Measurements from ENCODE around the gene KCNQ2. TPM values are rescaled to one million over a fixed set of nuclear protein-coding genes. Genes with fewer than 3 reads are reported as not detected.

The KCNQ2 gene
- total RNA-seq, 2 donors from 2014 or later, result 0.46 to 35.6 TPM

DNA sequence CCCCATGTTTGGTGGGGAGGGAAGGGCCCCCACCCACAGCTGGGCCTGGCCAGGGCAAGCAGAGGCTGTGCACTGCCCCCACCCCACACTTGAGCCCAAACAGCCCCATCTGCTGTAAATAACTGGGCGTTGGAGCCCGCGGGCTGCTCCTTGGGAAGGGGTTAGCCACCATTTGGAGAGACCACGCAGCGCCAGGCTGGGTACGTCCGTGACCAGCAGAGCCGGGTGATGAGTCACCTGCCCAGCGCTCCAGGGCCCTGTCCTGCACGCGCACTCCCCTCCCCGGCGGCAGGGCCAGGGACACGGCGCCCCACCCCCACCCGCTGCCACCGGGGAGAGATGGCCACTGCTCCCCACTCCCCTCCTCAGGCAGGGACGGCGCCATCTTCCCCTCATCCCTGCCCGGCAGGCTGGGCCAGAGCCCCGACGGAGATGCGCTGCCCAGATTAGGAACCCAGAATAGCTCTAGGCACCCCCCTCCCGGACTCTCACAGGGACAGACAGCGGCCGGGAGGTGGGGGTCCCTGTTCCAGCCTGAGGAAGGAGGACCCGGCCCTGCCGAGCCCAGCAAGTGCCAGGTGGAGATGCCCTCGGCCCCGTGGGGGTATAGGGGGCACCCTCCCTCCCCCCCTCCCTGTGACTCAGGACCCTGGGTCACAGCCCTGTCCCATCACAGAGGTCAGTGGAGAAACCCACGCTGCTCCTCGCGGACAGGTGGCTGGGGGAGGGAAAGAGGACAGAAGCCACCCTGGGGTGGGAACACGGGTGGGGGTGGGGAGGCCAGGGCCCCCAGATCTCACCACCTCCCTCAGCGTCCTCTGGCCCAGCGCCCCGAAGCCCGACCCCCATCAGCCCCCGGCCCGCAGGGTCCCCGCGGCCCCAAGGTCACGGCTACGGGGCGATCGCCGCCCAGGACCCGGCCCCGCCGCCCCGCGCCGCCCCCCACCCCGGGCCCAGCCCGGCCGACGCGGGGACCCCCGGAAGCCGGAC is 25.8 kb upstream of the KCNQ2 start:
- H3K27me3 ChIP-seq (replicated peaks; ENCODE audit: insufficient read depth), result no peaks in the 10 kb centered on the region
- no peaks in the 10 kb centered on the region for H3K9me3 ChIP-seq
- no peaks in the 10 kb centered on the region for H3K4me1 ChIP-seq (replicated peaks)
- no peak overlapping the region for H3K27ac ChIP-seq
- TF ChIP-seq POLR2A (IDR thresholded peaks at IDR 0.05), result no peak
- no peak for TF ChIP-seq POLR2AphosphoS5 (IDR thresholded peaks at IDR 0.05)
- TF ChIP-seq, protein P1, sequence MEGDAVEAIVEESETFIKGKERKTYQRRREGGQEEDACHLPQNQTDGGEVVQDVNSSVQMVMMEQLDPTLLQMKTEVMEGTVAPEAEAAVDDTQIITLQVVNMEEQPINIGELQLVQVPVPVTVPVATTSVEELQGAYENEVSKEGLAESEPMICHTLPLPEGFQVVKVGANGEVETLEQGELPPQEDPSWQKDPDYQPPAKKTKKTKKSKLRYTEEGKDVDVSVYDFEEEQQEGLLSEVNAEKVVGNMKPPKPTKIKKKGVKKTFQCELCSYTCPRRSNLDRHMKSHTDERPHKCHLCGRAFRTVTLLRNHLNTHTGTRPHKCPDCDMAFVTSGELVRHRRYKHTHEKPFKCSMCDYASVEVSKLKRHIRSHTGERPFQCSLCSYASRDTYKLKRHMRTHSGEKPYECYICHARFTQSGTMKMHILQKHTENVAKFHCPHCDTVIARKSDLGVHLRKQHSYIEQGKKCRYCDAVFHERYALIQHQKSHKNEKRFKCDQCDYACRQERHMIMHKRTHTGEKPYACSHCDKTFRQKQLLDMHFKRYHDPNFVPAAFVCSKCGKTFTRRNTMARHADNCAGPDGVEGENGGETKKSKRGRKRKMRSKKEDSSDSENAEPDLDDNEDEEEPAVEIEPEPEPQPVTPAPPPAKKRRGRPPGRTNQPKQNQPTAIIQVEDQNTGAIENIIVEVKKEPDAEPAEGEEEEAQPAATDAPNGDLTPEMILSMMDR (IDR thresholded peaks at IDR 0.05), result no peak
- WGBS, result 8% methylated on average over 13 of the region's 60 CpGs
- intact Hi-C loops (cut with DNase I), result no loop called here
- H3K36me3 ChIP-seq, result no peaks in the 10 kb centered on the region
- peak overlapping the region; percentile 26 to 40 for H3K4me3 ChIP-seq
- no peak for DNase-seq (ENCODE audit: low spot score)

DNA sequence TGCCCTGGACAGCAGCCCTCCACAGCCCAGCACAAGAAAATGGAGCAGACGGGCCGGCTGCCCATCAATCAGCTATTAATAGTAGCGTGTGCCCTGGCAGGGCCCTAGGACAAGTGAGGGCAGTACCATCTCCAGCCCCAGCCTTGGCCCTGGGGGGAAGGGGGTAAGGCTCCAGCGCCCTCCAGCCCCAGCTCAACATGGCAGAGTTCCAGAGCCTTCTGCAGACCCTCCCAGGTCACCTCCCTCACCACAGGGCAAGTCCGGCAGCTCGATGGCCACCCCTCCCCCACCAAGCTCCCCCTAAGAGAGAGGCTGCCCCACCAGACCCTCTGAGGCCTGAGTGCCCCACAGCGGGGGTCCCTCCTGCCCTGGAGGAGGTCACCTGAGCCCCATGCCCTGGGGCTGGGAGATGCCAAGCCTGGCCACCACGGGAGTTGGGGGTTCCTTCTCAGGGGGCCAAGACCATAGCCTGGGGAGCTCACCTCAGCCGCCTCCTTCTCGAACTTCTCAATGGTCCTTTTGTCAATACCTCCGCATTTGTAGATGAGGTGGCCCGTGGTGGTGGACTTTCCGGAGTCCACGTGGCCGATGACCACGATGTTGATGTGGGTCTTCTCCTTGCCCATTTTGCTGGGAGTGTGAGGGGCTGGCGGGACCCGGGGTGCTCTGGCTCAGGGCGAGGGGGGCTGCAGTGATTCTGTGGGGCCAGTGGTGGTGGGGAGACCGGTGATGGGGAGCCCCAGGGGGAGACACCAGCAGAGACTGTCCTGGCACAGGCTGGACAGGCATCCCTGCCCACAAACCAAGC is 24.9 kb upstream of the KCNQ2 start:
- WGBS, result 78% methylated on average over 20 of the region's 20 CpGs
- no peaks in the 10 kb centered on the region for H3K36me3 ChIP-seq
- DNase-seq (ENCODE audit: low spot score), result no peak
- no peaks in the 10 kb centered on the region for H3K9me3 ChIP-seq
- TF ChIP-seq, protein P1 (IDR thresholded peaks at IDR 0.05), result no peak
- TF ChIP-seq POLR2A (IDR thresholded peaks at IDR 0.05) (no peak), POLR2AphosphoS5 (IDR thresholded peaks at IDR 0.05) (no peak)
- no peak overlapping the region for H3K4me3 ChIP-seq
- no peaks in the 10 kb centered on the region for H3K4me1 ChIP-seq (replicated peaks)
- intact Hi-C loops (cut with DNase I), result no loop called here
- no peaks in the 10 kb centered on the region for H3K27me3 ChIP-seq (replicated peaks; ENCODE audit: insufficient read depth)
- no peak overlapping the region for H3K27ac ChIP-seq

- no peak for DNase-seq (ENCODE audit: low spot score)
- no peaks in the 10 kb centered on the region for H3K27me3 ChIP-seq (replicated peaks; ENCODE audit: insufficient read depth)
- H3K4me1 ChIP-seq (replicated peaks), result no peaks in the 10 kb centered on the region
- H3K27ac ChIP-seq, result no peak overlapping the region
- TF ChIP-seq POLR2A (IDR thresholded peaks at IDR 0.05) (no peak), POLR2AphosphoS5 (IDR thresholded peaks at IDR 0.05) (no peak)
- TF ChIP-seq, protein P1 (IDR thresholded peaks at IDR 0.05), result no peak
- H3K36me3 ChIP-seq, result no peaks in the 10 kb centered on the region
- H3K9me3 ChIP-seq, result no peaks in the 10 kb centered on the region
- H3K4me3 ChIP-seq, result no peak overlapping the region
- intact Hi-C loops (cut with DNase I), result no loop called here
- 70% methylated on average over 10 of the region's 16 CpGs for WGBS
Observed at GRCh38 chr20:63496596-63497120, 24.2 kb upstream of the KCNQ2 start.

- peak; percentile 31 for TF ChIP-seq POLR2AphosphoS5 (IDR thresholded peaks at IDR 0.05)
- TF ChIP-seq, protein P1 (IDR thresholded peaks at IDR 0.05), result peak; percentile 77 to 88 (median 82)
- TF ChIP-seq POLR2A (IDR thresholded peaks at IDR 0.05), result no peak
- 26% methylated on average over 47 of the region's 48 CpGs for WGBS
- Histone ChIP-seq H3K4me3 (no peak overlapping the region), H3K9me3 (no peaks in the 10 kb centered on the region), H3K4me1 (replicated peaks) (no peaks in the 10 kb centered on the region), H3K27me3 (replicated peaks; ENCODE audit: insufficient read depth) (no peaks in the 10 kb centered on the region), H3K27ac (no peak overlapping the region), H3K36me3 (no peaks in the 10 kb centered on the region)
- peak; percentile 46 for DNase-seq (ENCODE audit: low spot score)
- intact Hi-C loops (cut with DNase I), result no loop called here
Observed at GRCh38 chr20:63495741-63496595, 23.5 kb upstream of the KCNQ2 start.

All from prostate gland (tissue), 2 donors.